NCI-H146 treated with DMSO at 0.1 percent for 48 hours (cell line): ENCODE results near the gene KLK1.
"Not testable (repeated sequence)": the region's sequence is repeated elsewhere in the genome, so short reads cannot be mapped to it uniquely, and the experiment has no call there.

Source experiments
- DNase-seq: peaks from one replicate; lab custom pipeline; 2025; ENCODE audit not compliant: unreplicated experiment; lab: John Stamatoyannopoulos, UW

Gene KLK1

GRCh38 chr19:50770164-50770563 lies 53.4 kb downstream of the KLK1 start, which contains the start of gene GPR32:
Gene GPR32 (plus strand): TSS chr19:50770464. CDS start chr19:50770601, 137 bp downstream.
- DNase-seq: not testable (repeated sequence)
